ENCODE results near the gene KIF2A. TPM values are rescaled to one million over a fixed set of nuclear protein-coding genes. Genes with fewer than 3 reads are reported as not detected.

The KIF2A gene
- total and polyA plus RNA-seq, 2 of the 4 experiments (the other 2 are of a cell fraction), result 23.6 to 37.3 TPM

DNA sequence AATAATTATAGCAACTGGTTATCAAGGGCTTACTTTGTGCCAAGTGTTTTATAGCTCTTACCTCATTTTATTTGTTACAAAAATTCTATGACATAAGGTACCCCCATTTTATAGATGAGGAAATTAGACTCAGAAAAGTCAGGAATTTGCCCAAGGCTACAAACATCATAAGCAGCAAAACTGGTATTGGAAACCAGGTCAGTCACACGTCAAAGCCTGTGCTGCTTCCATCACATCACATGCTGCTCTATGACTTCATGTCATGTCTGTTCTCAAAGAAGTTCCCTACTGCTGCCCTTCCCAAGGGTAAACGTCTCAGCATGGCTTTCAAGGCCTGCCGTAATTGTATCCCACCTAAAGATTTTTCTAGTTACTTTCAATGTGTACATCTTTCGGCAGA is 6.9 kb upstream of the KIF2A start:
- no peak overlapping the region for H3K4me2 ChIP-seq (ENCODE audit: low read depth, low read length)
- in situ Hi-C loops (cut with MboI; ENCODE audit: low sequenced_read_pairs) (no loop called here), dilution Hi-C loops (cut with HindIII; ENCODE audit: low sequenced_read_pairs, unreplicated experiment) (no loop called here), intact Hi-C loops (cut with micrococcal nuclease) (no loop called here)
- H3K27me3 ChIP-seq (ENCODE audit: control insufficient read depth, insufficient read depth, low read length), result no peaks in the 10 kb centered on the region
- H4K5ac ChIP-seq (ENCODE audit: low read depth, low read length), result no peak overlapping the region
- no peaks in the 10 kb centered on the region for H3K9me3 ChIP-seq (ENCODE audit: control insufficient read depth, insufficient read depth, low read length)
- ChIA-PET CTCF (no interaction called here), POLR2A (ENCODE audit: unreplicated experiment) (no interaction called here)
- H2BK120ac ChIP-seq (ENCODE audit: low read depth, low read length), result no peak overlapping the region
- H2BK20ac ChIP-seq (ENCODE audit: low read depth, low read length), result no peak overlapping the region
- H3K9ac ChIP-seq (ENCODE audit: low read depth, low read length), result no peak overlapping the region
- no peak overlapping the region for H3K4ac ChIP-seq (ENCODE audit: low read depth, low read length)
- H2AK5ac ChIP-seq (ENCODE audit: low read depth, low read length), result no peak overlapping the region
- WGBS, 2 experiments (ENCODE audit: extremely low coverage in 2 of 2, insufficient read length in 1 of 2), result no CpG with 5 or more reads among the region's 4 CpGs
- BruUV-seq (replicated peaks), result no TSS peak
- H3K9me1 ChIP-seq (ENCODE audit: insufficient read depth, low read length), result no peaks in the 10 kb centered on the region
- H4K8ac ChIP-seq (ENCODE audit: low read depth in 2 of 2, low read length in 2 of 2), result no peak overlapping the region
- H4K91ac ChIP-seq (ENCODE audit: insufficient read depth, low read depth, low read length), result no peak overlapping the region
- no peaks in the 10 kb centered on the region for H3K4me1 ChIP-seq (ENCODE audit: control insufficient read depth, insufficient read depth, low read length)
- ATAC-seq (ENCODE audit: low read depth) (no peak), DNase-seq (no peak)
- H2AK9ac ChIP-seq (replicated peaks; ENCODE audit: low read depth, low read length, poor library complexity), result no peak overlapping the region
- H3K27ac ChIP-seq (ENCODE audit: insufficient read depth, low read length), result no peak overlapping the region
- H3K79me1 ChIP-seq (ENCODE audit: low read depth in 1 of 2, low read length in 2 of 2), result no peaks in the 10 kb centered on the region
- no peak overlapping the region for H2BK5ac ChIP-seq (ENCODE audit: low read depth, low read length, poor library complexity, severe bottlenecking)
- no peak overlapping the region for H2AFZ ChIP-seq (replicated peaks; ENCODE audit: low read length, poor library complexity)
- H3K4me3 ChIP-seq (ENCODE audit: insufficient read depth, low read depth, low read length), result no peak overlapping the region
- TF ChIP-seq RCOR1 (IDR thresholded peaks at IDR 0.05; ENCODE audit: insufficient replicate concordance, low read length), result no peak
- TF ChIP-seq, protein P1, sequence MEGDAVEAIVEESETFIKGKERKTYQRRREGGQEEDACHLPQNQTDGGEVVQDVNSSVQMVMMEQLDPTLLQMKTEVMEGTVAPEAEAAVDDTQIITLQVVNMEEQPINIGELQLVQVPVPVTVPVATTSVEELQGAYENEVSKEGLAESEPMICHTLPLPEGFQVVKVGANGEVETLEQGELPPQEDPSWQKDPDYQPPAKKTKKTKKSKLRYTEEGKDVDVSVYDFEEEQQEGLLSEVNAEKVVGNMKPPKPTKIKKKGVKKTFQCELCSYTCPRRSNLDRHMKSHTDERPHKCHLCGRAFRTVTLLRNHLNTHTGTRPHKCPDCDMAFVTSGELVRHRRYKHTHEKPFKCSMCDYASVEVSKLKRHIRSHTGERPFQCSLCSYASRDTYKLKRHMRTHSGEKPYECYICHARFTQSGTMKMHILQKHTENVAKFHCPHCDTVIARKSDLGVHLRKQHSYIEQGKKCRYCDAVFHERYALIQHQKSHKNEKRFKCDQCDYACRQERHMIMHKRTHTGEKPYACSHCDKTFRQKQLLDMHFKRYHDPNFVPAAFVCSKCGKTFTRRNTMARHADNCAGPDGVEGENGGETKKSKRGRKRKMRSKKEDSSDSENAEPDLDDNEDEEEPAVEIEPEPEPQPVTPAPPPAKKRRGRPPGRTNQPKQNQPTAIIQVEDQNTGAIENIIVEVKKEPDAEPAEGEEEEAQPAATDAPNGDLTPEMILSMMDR (conservative IDR thresholded peaks at IDR 0.05; ENCODE audit: low read depth, low read length), result no peak
- no peak for TF ChIP-seq CHD1 (IDR thresholded peaks at IDR 0.05; ENCODE audit: low read depth, low read length)
- no peak for TF ChIP-seq MAZ (IDR thresholded peaks at IDR 0.05; ENCODE audit: borderline replicate concordance, low read depth, low read length)
- TF ChIP-seq MXI1 (IDR thresholded peaks at IDR 0.05; ENCODE audit: borderline replicate concordance, low read depth, low read length), result no peak
- TF ChIP-seq POLR2A (IDR thresholded peaks at IDR 0.05; ENCODE audit: low read depth, low read length), result no peak
- no peak for TF ChIP-seq SMC3 (IDR thresholded peaks at IDR 0.05; ENCODE audit: low read depth, low read length)
- no peak for TF ChIP-seq MAFK (IDR thresholded peaks at IDR 0.05; ENCODE audit: low read depth, low read length)
- TF ChIP-seq RAD21 (IDR thresholded peaks at IDR 0.05; ENCODE audit: low read length), result no peak
- TF ChIP-seq FOS (IDR thresholded peaks at IDR 0.05; ENCODE audit: low read depth, low read length), result no peak
- H2BK15ac ChIP-seq (ENCODE audit: low read depth, low read length), result no peak overlapping the region
- H4K20me1 ChIP-seq (ENCODE audit: insufficient read depth, low read length), result no peaks in the 10 kb centered on the region
- no peak overlapping the region for H3K18ac ChIP-seq (ENCODE audit: low read depth, low read length)
- no peak overlapping the region for H3K56ac ChIP-seq (ENCODE audit: extremely low read depth, insufficient read depth, low read length)
- H3K36me3 ChIP-seq (ENCODE audit: control insufficient read depth, insufficient read depth, low read length), result no peaks in the 10 kb centered on the region
- no peak overlapping the region for H3K23ac ChIP-seq (ENCODE audit: low read depth, low read length)
- H3K14ac ChIP-seq (replicated peaks; ENCODE audit: low read depth, low read length), result no peak overlapping the region

All from IMR-90 (cell line).